ENCODE measurements around the gene EHF. TPM values are rescaled to one million over a fixed set of nuclear protein-coding genes. Genes with fewer than 3 reads are reported as not detected.

EHF gene
- polyA plus RNA-seq, 1 donor (not counting 4 experiments of a cell fraction or from before 2014, with no cell fraction given), result 64.2 TPM

DNA sequence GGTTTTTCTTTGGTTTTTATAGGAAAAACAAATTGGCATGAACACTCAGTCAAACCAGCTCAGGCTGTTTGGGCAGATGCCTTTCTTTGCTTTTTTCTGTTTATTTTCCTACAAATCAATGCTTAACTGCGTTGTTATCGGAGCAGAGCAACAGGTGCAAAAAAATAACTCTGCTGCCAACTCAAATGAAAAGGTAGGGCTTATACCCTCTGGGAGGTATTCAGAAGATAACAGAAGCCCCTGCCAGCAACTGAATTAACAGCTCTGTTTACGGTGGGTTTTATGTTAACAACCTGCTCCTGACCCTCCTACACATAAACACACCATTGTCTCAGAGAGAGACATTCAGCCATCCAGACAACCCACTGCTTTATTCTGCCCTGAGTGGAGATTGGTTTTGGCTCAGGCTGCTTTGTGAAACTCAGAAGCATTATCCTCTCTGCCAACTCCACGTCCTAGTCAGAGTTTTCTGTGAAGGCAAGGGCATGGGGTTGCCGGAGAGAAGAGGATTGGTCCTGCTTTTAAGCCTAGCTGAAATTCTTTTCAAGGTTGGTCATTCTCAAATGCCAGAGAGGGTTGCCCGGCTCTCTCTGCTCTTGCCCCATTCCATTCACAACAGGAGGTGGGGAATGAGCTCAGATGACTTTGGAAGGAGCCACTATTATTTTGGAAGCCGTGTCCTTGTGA, 11.4 kb downstream of the EHF start:
- TF ChIP-seq EZH2 (IDR thresholded peaks at IDR 0.05; ENCODE audit: low read length), result no peak
- TF ChIP-seq, protein P1, sequence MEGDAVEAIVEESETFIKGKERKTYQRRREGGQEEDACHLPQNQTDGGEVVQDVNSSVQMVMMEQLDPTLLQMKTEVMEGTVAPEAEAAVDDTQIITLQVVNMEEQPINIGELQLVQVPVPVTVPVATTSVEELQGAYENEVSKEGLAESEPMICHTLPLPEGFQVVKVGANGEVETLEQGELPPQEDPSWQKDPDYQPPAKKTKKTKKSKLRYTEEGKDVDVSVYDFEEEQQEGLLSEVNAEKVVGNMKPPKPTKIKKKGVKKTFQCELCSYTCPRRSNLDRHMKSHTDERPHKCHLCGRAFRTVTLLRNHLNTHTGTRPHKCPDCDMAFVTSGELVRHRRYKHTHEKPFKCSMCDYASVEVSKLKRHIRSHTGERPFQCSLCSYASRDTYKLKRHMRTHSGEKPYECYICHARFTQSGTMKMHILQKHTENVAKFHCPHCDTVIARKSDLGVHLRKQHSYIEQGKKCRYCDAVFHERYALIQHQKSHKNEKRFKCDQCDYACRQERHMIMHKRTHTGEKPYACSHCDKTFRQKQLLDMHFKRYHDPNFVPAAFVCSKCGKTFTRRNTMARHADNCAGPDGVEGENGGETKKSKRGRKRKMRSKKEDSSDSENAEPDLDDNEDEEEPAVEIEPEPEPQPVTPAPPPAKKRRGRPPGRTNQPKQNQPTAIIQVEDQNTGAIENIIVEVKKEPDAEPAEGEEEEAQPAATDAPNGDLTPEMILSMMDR (optimal IDR thresholded peaks at IDR 0.05 in 1 of 3, IDR thresholded peaks at IDR 0.05 in 1 of 3, conservative IDR thresholded peaks at IDR 0.05 in 1 of 3; ENCODE audit: extremely low read depth in 1 of 3, insufficient read depth in 2 of 3, low read length in 3 of 3), result no peak
- Histone ChIP-seq H3K27me3 (ENCODE audit: control insufficient read depth, extremely low read depth, insufficient read depth, low read length) (no peaks in the 10 kb centered on the region), H3K4me1 (ENCODE audit: control insufficient read depth, extremely low read depth, insufficient read depth, low read length) (peaks cover 84% of the 10 kb centered on the region), H2AFZ (ENCODE audit: control insufficient read depth, low read length) (no peak overlapping the region), H3K9ac (ENCODE audit: control insufficient read depth, extremely low read depth, insufficient read depth, low read length) (peak overlapping the region; percentile 17), H3K27ac (ENCODE audit: control insufficient read depth, insufficient read depth, low read length) (peak overlapping the region; percentile 47), H3K4me2 (ENCODE audit: control insufficient read depth, extremely low read depth, insufficient read depth, low read depth, low read length) (peak overlapping the region; percentile 59), H3K4me3 (ENCODE audit: control insufficient read depth in 2 of 3, extremely low read depth in 1 of 3, insufficient read depth in 2 of 3, low read depth in 1 of 3, low read length in 3 of 3) (peak overlapping the region in 2 of 3 experiments; percentile 7 to 13), H4K20me1 (ENCODE audit: control insufficient read depth, extremely low read depth, insufficient read depth, low read length) (no peaks in the 10 kb centered on the region), H3K9me3 (ENCODE audit: control insufficient read depth, low read depth, low read length) (no peaks in the 10 kb centered on the region), H3K36me3 (ENCODE audit: control insufficient read depth in 2 of 2, extremely low read depth in 1 of 2, insufficient read depth in 2 of 2, low read length in 2 of 2) (peaks cover 3 to 4% of the 10 kb centered on the region in 2 experiments), H3K9me1 (ENCODE audit: control insufficient read depth, extremely low read depth, insufficient read depth, low read length) (peaks cover 10% of the 10 kb centered on the region), H3K79me2 (ENCODE audit: control insufficient read depth, insufficient read depth, low read length) (peaks cover 95% of the 10 kb centered on the region)
- DNase-seq (ENCODE audit: low read depth, low spot score) (no peak), FAIRE-seq (peak; percentile 49)
- dilution Hi-C loops (cut with MboI; ENCODE audit: extremely low pct_ligation_motif_present, low sequenced_read_pairs), result no loop called here

DNA sequence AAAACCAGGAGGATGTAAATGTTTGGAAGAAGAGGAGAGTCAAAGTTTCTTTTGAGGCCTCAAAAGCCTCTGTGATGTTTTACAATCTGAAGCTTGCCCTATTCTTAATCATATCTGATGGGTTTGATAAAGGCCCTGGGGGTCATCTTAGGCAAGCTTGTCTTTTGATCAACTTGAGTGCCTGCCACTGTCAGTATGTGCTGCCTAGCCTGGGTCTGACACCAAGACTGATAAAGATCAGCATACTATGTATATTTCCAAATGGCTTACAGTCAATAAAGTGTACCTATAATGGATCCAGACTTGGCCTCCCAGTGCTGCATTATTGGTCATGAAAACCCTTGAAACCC, 12.7 kb downstream of the EHF start:
- no peak overlapping the region for H3K4me3 ChIP-seq (ENCODE audit: control insufficient read depth in 2 of 3, extremely low read depth in 1 of 3, insufficient read depth in 2 of 3, low read depth in 1 of 3, low read length in 3 of 3)
- peaks cover 96% of the 10 kb centered on the region for H3K79me2 ChIP-seq (ENCODE audit: control insufficient read depth, insufficient read depth, low read length)
- H3K4me1 ChIP-seq (ENCODE audit: control insufficient read depth, extremely low read depth, insufficient read depth, low read length), result peaks cover 86% of the 10 kb centered on the region
- FAIRE-seq, result no peak
- no peaks in the 10 kb centered on the region for H3K27me3 ChIP-seq (ENCODE audit: control insufficient read depth, extremely low read depth, insufficient read depth, low read length)
- H3K4me2 ChIP-seq (ENCODE audit: control insufficient read depth, extremely low read depth, insufficient read depth, low read depth, low read length), result peak overlapping the region; percentile 59
- H3K9ac ChIP-seq (ENCODE audit: control insufficient read depth, extremely low read depth, insufficient read depth, low read length), result peak overlapping the region; percentile 11
- H3K27ac ChIP-seq (ENCODE audit: control insufficient read depth, insufficient read depth, low read length), result peak overlapping the region; percentile 68
- dilution Hi-C loops (cut with MboI; ENCODE audit: extremely low pct_ligation_motif_present, low sequenced_read_pairs), result no loop called here
- H2AFZ ChIP-seq (ENCODE audit: control insufficient read depth, low read length), result no peak overlapping the region
- H3K9me1 ChIP-seq (ENCODE audit: control insufficient read depth, extremely low read depth, insufficient read depth, low read length), result peaks cover 8% of the 10 kb centered on the region
- no peaks in the 10 kb centered on the region for H4K20me1 ChIP-seq (ENCODE audit: control insufficient read depth, extremely low read depth, insufficient read depth, low read length)
- H3K36me3 ChIP-seq (ENCODE audit: control insufficient read depth in 2 of 2, extremely low read depth in 1 of 2, insufficient read depth in 2 of 2, low read length in 2 of 2), result peaks cover 1 to 3% of the 10 kb centered on the region in 2 experiments
- TF ChIP-seq EZH2 (IDR thresholded peaks at IDR 0.05; ENCODE audit: low read length), result no peak
- TF ChIP-seq, protein P1 (optimal IDR thresholded peaks at IDR 0.05 in 1 of 3, IDR thresholded peaks at IDR 0.05 in 1 of 3, conservative IDR thresholded peaks at IDR 0.05 in 1 of 3; ENCODE audit: extremely low read depth in 1 of 3, insufficient read depth in 2 of 3, low read length in 3 of 3), result no peak
- DNase-seq (ENCODE audit: low read depth, low spot score), result no peak
- H3K9me3 ChIP-seq (ENCODE audit: control insufficient read depth, low read depth, low read length), result no peaks in the 10 kb centered on the region

Measured in keratinocyte (primary cell).